WI38 (cell line): ENCODE data around the gene NHSL2.

ENCODE experiments used
- H3K4me3 ChIP-seq: 2 replicates; pipeline ENCODE4 v1.5.1; 2011; ENCODE audit warnings: low read depth, mild to moderate bottlenecking, control low read depth, low read length
- TF ChIP-seq, protein P1 (sequence below): IDR thresholded peaks from 2 replicates; pipeline ENCODE4 v1.5.1; 2012; ENCODE audit warnings: low read depth, mild to moderate bottlenecking, control low read depth, low read length

Gene NHSL2

DNA sequence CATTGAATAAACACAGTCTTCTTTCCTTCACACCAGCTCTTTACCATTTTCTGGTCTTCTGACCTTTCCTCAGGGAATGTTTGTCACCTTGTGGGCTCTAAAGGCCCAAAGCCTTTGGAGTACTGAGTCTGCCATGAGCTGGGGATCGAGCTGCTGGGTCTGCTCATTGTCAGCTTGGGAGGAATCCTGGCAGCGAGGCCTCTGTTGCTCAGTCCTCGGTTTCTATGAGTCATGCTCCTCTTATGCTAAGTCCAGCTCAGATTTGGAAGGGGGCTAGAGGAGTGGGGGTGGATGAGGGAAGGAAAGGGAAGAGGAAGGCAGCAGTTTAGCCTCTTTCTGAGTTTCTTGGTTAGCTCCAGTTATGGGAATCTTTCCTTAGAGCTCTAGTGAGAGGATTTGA is 31.1 kb downstream of the NHSL2 start:
- TF ChIP-seq, protein P1, sequence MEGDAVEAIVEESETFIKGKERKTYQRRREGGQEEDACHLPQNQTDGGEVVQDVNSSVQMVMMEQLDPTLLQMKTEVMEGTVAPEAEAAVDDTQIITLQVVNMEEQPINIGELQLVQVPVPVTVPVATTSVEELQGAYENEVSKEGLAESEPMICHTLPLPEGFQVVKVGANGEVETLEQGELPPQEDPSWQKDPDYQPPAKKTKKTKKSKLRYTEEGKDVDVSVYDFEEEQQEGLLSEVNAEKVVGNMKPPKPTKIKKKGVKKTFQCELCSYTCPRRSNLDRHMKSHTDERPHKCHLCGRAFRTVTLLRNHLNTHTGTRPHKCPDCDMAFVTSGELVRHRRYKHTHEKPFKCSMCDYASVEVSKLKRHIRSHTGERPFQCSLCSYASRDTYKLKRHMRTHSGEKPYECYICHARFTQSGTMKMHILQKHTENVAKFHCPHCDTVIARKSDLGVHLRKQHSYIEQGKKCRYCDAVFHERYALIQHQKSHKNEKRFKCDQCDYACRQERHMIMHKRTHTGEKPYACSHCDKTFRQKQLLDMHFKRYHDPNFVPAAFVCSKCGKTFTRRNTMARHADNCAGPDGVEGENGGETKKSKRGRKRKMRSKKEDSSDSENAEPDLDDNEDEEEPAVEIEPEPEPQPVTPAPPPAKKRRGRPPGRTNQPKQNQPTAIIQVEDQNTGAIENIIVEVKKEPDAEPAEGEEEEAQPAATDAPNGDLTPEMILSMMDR = no peak
- no peak overlapping the region for H3K4me3 ChIP-seq

DNA sequence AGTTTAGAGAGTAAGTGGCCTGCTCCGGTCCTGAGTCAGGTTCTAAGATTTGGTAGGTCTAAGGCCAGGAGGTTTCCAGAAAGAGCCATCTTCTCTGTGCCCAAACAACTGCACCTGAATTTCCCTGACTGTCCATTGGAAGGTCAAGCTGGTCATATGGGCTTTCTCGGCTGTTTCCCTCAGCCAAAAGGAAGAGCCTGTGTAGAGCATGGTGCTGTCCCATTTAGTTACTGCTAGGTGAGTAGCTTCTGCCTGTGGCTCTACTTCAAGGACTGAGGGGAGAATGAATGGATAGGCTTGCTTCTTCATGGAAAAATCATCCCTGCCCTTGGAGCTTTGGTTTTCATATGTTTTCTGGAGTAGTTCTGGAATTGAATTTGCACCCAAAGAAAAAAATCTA is 33.7 kb downstream of the NHSL2 start:
- H3K4me3 ChIP-seq = no peak overlapping the region
- TF ChIP-seq, protein P1 = no peak

DNA sequence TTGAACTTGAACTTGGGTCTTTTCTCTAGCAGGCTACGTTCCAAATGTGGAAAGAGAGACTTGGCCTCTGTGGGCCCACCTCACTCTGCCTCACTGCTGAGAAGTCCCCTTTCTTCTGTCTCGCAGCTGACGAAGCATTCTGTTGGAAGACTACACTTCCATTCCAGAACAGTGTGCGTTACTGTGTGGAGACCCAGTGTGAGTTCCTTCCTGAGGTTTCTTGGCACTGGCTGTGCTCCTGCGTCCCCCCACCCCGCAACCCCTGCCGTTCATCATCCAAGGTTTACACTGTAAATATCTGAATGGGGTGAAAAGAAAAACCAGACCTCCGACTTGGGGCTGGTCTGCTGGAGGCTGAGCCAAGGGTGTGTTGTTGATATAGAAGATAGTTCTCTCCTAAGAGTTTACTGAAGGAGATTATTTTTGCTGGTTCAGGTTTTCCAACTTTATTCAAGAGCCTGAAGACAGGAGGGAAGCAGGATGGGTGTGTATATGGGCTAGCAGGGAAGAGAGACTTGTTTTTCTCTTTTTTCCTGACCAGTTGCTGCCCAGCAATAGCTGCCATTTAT is 34.7 kb downstream of the NHSL2 start:
- H3K4me3 ChIP-seq = no peak overlapping the region
- TF ChIP-seq, protein P1 = no peak

DNA sequence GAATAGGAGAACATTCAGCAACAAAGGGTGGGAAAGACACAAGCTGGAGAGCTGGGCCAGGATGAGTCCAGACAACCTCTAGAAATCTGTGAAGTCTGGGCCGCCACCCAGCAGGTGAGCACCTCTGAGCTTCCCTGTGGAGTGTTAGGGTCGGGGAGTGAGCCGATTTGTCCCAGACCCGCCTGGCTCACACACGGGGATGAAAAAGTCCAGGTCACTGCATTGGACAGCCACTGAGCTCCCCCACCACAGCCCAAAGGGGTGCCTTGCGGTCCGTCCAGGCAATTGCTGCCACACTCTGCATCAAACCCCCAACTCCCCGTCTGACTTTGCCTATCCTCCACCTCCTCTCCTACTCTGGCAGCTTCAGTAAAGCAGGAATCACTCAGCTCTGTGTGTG is 38.7 kb downstream of the NHSL2 start:
- TF ChIP-seq, protein P1 = no peak
- H3K4me3 ChIP-seq = no peak overlapping the region

DNA sequence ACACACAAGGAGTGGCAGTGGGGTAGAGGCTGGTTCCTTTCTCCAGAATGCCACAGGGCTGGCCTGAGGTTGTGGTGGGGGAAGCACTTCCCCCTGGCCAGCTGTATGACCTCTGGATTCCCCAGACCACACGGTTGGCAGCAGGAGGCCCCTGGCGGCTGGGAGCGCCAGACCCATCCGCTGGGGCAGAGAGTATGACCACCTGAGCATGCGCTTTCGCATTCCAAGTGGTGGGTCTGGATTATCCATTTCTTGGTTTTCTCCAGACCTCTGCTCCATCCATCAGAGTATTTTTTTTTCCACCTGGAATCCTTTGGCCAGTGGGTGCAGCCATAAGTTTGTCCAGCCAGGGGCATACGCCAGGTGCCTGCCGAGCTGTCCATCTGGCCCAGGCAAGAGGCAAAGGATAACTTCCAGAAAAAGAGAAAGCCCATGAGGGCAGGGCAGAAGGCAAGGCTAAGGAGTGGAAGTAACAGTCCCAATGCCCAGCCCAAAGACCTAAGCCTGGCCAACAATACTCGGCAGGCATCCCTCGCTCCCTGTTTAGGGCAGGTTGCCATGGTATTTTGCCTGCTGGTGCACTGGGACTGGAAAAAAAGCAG is 39.3 kb downstream of the NHSL2 start:
- no peak overlapping the region for H3K4me3 ChIP-seq
- TF ChIP-seq, protein P1 = no peak

DNA sequence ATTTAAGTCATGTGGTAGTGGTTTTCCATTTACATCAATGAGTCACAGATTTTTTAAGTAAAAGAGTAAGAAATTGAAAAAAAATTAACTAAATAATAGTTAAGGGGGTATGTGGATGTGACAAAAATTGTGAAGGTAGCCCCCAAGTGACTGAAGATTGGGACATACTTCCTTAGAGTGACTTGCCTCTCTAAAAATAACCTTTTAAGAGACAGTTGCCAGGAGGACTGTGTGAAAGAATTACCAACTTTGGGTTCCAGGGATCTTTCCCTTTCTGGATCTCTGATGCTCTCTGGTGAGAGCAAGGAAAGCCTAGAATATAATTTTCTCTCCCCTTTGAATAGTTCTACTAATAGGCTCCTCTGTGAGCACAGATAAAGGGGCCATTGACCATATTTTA is 42.7 kb downstream of the NHSL2 start:
- no peak overlapping the region for H3K4me3 ChIP-seq
- TF ChIP-seq, protein P1 = no peak

DNA sequence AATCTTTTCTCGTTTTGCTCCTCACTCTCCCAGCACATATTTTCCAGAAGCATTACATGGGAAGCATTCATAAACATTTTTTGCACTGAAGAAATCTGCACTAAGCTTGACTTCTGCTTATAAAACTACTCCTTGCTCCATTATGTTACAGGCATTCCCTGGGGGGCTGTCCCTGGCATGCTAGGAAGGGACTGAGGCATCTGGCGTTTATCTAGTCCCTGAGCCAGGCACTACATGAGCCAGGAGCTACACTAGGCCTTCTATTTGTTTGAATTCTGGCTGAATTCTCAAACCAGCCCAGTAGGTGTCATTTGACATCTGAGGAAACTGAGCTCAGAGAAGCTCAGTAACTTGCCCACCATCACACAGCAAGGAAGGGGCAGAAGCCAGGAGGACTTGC is 43.3 kb downstream of the NHSL2 start:
- H3K4me3 ChIP-seq = no peak overlapping the region
- TF ChIP-seq, protein P1 = no peak
